HEK293T (cell line): ENCODE measurements around the gene MGAT4B.

ENCODE experiments used
- BHLHE40 ChIP-seq: fragments of 450-650 bp; IDR thresholded peaks from 2 replicates; pipeline ENCODE4 v1.6.1; 2016; ENCODE audit warnings: mild to moderate bottlenecking, moderate library complexity, borderline replicate concordance
- CTBP1 ChIP-seq: fragments of 450-650 bp; IDR thresholded peaks from 2 replicates; pipeline ENCODE4 v1.6.1; 2016; ENCODE audit warnings: borderline replicate concordance
- ELF4 ChIP-seq: fragments of 450-650 bp; IDR thresholded peaks from 2 replicates; pipeline ENCODE4 v1.6.1; 2017; ENCODE audit warnings: antibody characterized with exemption
- FOXA1 ChIP-seq: fragments of 450-650 bp; IDR thresholded peaks from 2 replicates; pipeline ENCODE4 v1.6.1; 2016; ENCODE audit warnings: mild to moderate bottlenecking
- FOXK2 ChIP-seq: fragments of 450-650 bp; IDR thresholded peaks from 2 replicates; pipeline ENCODE4 v1.6.1; 2016; ENCODE audit warnings: mild to moderate bottlenecking
- FOXM1 ChIP-seq: fragments of 450-650 bp; IDR thresholded peaks from 2 replicates; pipeline ENCODE4 v1.6.1; 2017; ENCODE audit warnings: mild to moderate bottlenecking, borderline replicate concordance
- HDGF ChIP-seq: fragments of 450-650 bp; IDR thresholded peaks from 2 replicates; pipeline ENCODE4 v1.6.1; 2017; ENCODE audit warnings: antibody characterized with exemption, borderline replicate concordance
- NFRKB ChIP-seq: fragments of 450-650 bp; IDR thresholded peaks from 2 replicates; pipeline ENCODE4 v1.6.1; 2016; ENCODE audit warnings: mild to moderate bottlenecking, moderate library complexity
- SP1 ChIP-seq: fragments of 450-650 bp; IDR thresholded peaks from 2 replicates; pipeline ENCODE4 v1.6.1; 2017
- SUZ12 ChIP-seq: fragments of 450-650 bp; IDR thresholded peaks from 2 replicates; pipeline ENCODE4 v1.6.1; 2016; ENCODE audit warnings: mild to moderate bottlenecking
- ZNF384 ChIP-seq: fragments of 450-650 bp; IDR thresholded peaks from 2 replicates; pipeline ENCODE4 v1.6.1; 2016

GRCh38 chr5:179827680-179828079, 21.0 kb upstream of the MGAT4B start:
- TF ChIP-seq ZNF384 (no peak), SP1 (no peak), BHLHE40 (no peak), NFRKB (no peak), SUZ12 (no peak), FOXK2 (no peak), FOXA1 (no peak), HDGF (no peak), ELF4 (no peak), CTBP1 (no peak), FOXM1 (no peak)
